Heart left ventricle (tissue), 16 donors: Measurements from ENCODE around the gene SLC10A7. TPM values are rescaled to one million over a fixed set of nuclear protein-coding genes. Genes with fewer than 3 reads are reported as not detected.
A peak's percentile ranks its signal among the peaks of the same experiment; 100 is the strongest.

Experiments
- ATAC-seq, 4 donors: fragments of 200-7000 bp; cut with Tn5 transposase; one replicate each; pipeline ENCODE4 v1.9.1; 2020 to 2022; ENCODE audit warnings: moderate library complexity in 4 of 4, mild to moderate bottlenecking in 3 of 4, moderate number of reproducible peaks in 1 of 4
- DNase-seq, 5 donors: peaks; one replicate each; pipeline ENCODE4 v3.0.0-alpha.2; 2020
- H3K27ac ChIP-seq, 12 donors: fragments of 200-600 bp; sonication (generic) in 4 of 12; one replicate each; pipeline versions ENCODE4 v1.5.0 to v1.8.0; 2016 to 2022; ENCODE audit warnings: mild to moderate bottlenecking in 2 of 12
- H3K27me3 ChIP-seq, 9 donors: fragments of 200-600 bp; sonication (generic) in 2 of 9; one replicate each; pipeline versions ENCODE4 v1.5.1 to v1.8.0; 2016 to 2022; ENCODE audit warnings: mild to moderate bottlenecking in 3 of 9
- H3K36me3 ChIP-seq, 9 donors: fragments of 200-600 bp; sonication (generic) in 2 of 9; one replicate each; pipeline versions ENCODE4 v1.5.0 to v1.8.0; 2018 to 2022; ENCODE audit warnings: mild to moderate bottlenecking in 2 of 9
- H3K4me1 ChIP-seq, 12 donors: fragments of 200-600 bp; sonication (generic) in 4 of 12; one replicate each; pipeline versions ENCODE4 v1.5.0 to v1.8.0; 2016 to 2022; ENCODE audit warnings: mild to moderate bottlenecking in 3 of 12
- H3K4me3 ChIP-seq, 12 donors: fragments of 200-600 bp; sonication (generic) in 4 of 12; one replicate each; pipeline versions ENCODE4 v1.5.0 to v1.8.0; 2017 to 2022; ENCODE audit warnings: mild to moderate bottlenecking in 9 of 12, moderate library complexity in 4 of 12
- H3K9me3 ChIP-seq, 12 donors: fragments of 200-600 bp; sonication (generic) in 4 of 12; one replicate each; pipeline versions ENCODE4 v1.5.0 to v1.8.0; 2016 to 2022; ENCODE audit warnings: mild to moderate bottlenecking in 1 of 12
- POLR2A ChIP-seq, 2 donors: fragments of 450-650 bp; IDR thresholded peaks; one replicate each; pipeline ENCODE4 v1.6.1; 2017; ENCODE audit warnings: antibody characterized with exemption in 2 of 2, mild to moderate bottlenecking in 2 of 2, moderate library complexity in 2 of 2
- WGBS, 4 donors: extraction: QIAGEN DNeasy Blood & Tissue Kit in 2 of 4; methylation state at CpG; one replicate each; pipeline versions ENCODE4 v1.1.5 to v1.1.7; 2013 to 2018; 5-methylcytosine and 5-hydroxymethylcytosine counted together
- intact Hi-C, 10 donors: fragments of 100-400 bp; cut with DNase I; formaldehyde crosslinking; loops; one replicate each; pipeline versions ENCODE4 v1.11.1 to v1.14.2; 2022
- polyA plus RNA-seq, 2 donors: library from polyadenylated mRNA; stranded (reverse); fragments of 200-250 nt; gene quantifications; one replicate each; pipeline ENCODE4 v1.2.3, GENCODE V29; 2013
- total RNA-seq, 9 donors: library from RNA; depleted of rRNA in 2 of 9; stranded (reverse); fragments of >200 nt in 2 of 9; fragmentation: NEBNext Ultra II Directional in 3 of 9; extraction: Animal tissue kit (Norgen Biotek cat#: 25700) in 3 of 9; gene quantifications; one replicate each; pipeline versions ENCODE4 v1.1.0 to v1.2.4, GENCODE V29; 2016 to 2023
- TF ChIP-seq, protein P1 (sequence below), 12 donors: fragments of 200-600 bp; sonication (generic) in 4 of 12; IDR thresholded peaks; one replicate each; pipeline versions ENCODE4 v1.5.0 to v1.8.0; 2018 to 2022; ENCODE audit warnings: antibody characterized with exemption in 12 of 12, mild to moderate bottlenecking in 5 of 12
- donor health status: ischemic (EF 13 %, LVEDD 7.1; RV severe dilation, severe dysfunction).
- donor health status: healthy with polysubstance abuse.
- donor health status: DM: no; HTN: yes; CAD: no.
- donor health status: DM: no; HTN: no; CAD: no.
- donor health status: ischemic (EF 25% LVEDD 6.9; RV normal size, moderate dysfunction).
- donor health status: ischemic (EF 25% LVEDD 5.7; RV mildly dilated, moderate dysfunction).
- donor health status: healthy.
- donor health status: DM: yes; HTN: yes; CAD: no.
- donor health status: ischemic (EF 35%, LVEDD 5.7; RV mildly dilated, moderate dysfunction).
- donor health status: nonischemic (EF 11% LVEDD 7.7; RV severe dilation, severe dysfunction).
- donor health status: DM: yes; HTN: yes; CAD: no.
- donor health status: PGD.
- donor health status: ischemic (EF 29% LVEDD 5.4; RV normal size, mild dysfunction).
- donor health status: nonischemic (EF 23%, LVEDD 6.1; RV moderate dilation, normal function).

The SLC10A7 gene
- total and polyA plus RNA-seq, 11 donors = 1.2 to 8.7 (median 3.1) TPM

DNA sequence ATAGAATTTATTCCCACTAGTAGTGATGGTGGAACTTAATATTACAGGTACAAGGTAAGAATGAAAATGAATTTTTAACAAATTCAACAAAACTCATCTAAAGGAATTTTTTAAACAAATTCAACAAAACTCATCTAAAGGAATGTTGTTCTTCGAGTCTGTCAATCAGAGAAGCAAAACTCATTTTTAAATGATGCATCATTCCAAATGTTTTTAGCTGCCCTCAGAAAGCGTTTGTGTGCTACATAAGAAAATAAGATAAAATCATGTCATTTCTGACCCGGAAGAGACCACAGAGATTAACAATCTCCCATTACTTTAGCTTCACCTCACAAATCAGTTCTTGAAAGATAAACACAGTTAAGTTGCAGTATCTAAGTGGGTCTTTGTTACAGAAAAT lies 178.0 kb downstream of the SLC10A7 start:
- 80 to 89% (median 81%) methylated on average over 3 of the region's 3 CpGs for WGBS, 4 donors

DNA sequence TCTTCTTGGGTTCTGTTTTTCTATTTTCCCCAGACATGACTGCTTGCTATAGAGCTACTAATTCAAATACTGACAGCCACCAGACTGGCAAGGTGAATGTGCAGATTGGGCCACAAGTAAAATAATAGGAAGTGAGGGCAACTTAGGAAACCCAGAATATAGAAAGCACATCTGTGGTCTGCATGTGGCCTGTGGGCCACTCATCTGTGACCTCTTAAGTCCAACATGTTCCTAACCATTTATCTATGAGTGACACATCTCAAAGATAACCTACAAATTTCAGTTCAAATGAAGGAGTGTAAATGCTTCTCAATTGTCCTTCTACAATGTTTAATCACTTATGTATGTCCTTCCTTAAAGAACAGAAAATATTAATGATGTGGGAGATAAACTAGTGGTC lies 178.5 kb downstream of the SLC10A7 start:
- Histone ChIP-seq H3K36me3 (no peaks in the 10 kb centered on the region), H3K27ac (no peak overlapping the region), H3K27me3 (no peaks in the 10 kb centered on the region), H3K4me3 (no peak overlapping the region), H3K9me3 (no peaks in the 10 kb centered on the region), H3K4me1 (no peaks in the 10 kb centered on the region)
- TF ChIP-seq, protein P1, sequence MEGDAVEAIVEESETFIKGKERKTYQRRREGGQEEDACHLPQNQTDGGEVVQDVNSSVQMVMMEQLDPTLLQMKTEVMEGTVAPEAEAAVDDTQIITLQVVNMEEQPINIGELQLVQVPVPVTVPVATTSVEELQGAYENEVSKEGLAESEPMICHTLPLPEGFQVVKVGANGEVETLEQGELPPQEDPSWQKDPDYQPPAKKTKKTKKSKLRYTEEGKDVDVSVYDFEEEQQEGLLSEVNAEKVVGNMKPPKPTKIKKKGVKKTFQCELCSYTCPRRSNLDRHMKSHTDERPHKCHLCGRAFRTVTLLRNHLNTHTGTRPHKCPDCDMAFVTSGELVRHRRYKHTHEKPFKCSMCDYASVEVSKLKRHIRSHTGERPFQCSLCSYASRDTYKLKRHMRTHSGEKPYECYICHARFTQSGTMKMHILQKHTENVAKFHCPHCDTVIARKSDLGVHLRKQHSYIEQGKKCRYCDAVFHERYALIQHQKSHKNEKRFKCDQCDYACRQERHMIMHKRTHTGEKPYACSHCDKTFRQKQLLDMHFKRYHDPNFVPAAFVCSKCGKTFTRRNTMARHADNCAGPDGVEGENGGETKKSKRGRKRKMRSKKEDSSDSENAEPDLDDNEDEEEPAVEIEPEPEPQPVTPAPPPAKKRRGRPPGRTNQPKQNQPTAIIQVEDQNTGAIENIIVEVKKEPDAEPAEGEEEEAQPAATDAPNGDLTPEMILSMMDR (IDR thresholded peaks at IDR 0.05) = no peak
- ATAC-seq (no peak), DNase-seq (no peak)
- intact Hi-C loops = loop anchor here (2.0 to 10.0 kb wide), 13 partner anchors 178 to 762 kb away; partner anchors contain the start of genes POU4F2 (in 2 of the 10) and SLC10A7 (in 2 of the 10)

More for the DNA sequence above, 178.0 kb downstream of the SLC10A7 start:
- Histone ChIP-seq H3K4me3 (no peak overlapping the region), H3K36me3 (no peaks in the 10 kb centered on the region), H3K4me1 (no peaks in the 10 kb centered on the region), H3K27ac (no peak overlapping the region), H3K27me3 (no peaks in the 10 kb centered on the region), H3K9me3 (no peaks in the 10 kb centered on the region)
- TF ChIP-seq POLR2A (IDR thresholded peaks at IDR 0.05) = no peak
- TF ChIP-seq, protein P1 (IDR thresholded peaks at IDR 0.05) = no peak
- intact Hi-C loops = loop anchor here (2.0 to 10.0 kb wide), 13 partner anchors 177 to 761 kb away; partner anchors contain the start of genes POU4F2 (in 2 of the 10) and SLC10A7 (in 2 of the 10)
- DNase-seq (no peak), ATAC-seq (no peak)

DNA sequence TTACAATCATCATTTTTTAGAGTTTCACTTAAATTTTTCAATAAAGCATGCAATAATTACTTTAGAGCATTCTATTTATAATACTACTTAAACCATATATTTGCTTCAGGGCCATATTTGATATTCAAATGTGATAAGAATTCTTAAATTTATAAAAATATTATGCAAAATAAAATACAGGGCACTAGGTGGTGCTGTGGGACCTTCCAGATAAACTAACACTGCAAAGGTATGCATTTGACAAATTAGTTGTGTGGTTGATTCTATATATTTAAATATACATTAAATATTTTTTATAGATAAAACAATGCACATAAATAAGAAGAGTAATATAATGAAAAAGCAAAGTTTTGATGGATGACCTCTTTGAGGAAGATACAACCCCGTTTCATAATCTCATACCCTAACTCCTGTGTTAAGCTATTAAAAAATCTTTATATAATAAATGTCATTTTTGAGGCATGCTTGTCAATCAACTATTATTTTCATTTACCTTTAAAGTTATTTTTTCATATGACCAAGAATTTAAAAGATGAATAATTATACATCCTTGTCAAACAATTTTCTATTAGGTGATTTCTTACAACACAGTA lies 179.0 kb downstream of the SLC10A7 start:
- H3K4me1 ChIP-seq = no peaks in the 10 kb centered on the region
- DNase-seq = no peak
- H3K36me3 ChIP-seq = no peaks in the 10 kb centered on the region
- intact Hi-C loops = loop anchor here (2.0 to 10.0 kb wide), 13 partner anchors 178 to 762 kb away; partner anchors contain the start of genes POU4F2 (in 2 of the 10) and SLC10A7 (in 2 of the 10)
- no peak for ATAC-seq
- WGBS, 4 donors = 89 to 96% (median 94%) methylated on average over 1 of the region's 1 CpG
- H3K27ac ChIP-seq = no peak overlapping the region
- no peak overlapping the region for H3K4me3 ChIP-seq
- H3K9me3 ChIP-seq = no peaks in the 10 kb centered on the region
- H3K27me3 ChIP-seq = no peaks in the 10 kb centered on the region
- TF ChIP-seq, protein P1 (IDR thresholded peaks at IDR 0.05) = peak; percentile 52 to 79 (median 70)
- TF ChIP-seq POLR2A (IDR thresholded peaks at IDR 0.05) = no peak

DNA sequence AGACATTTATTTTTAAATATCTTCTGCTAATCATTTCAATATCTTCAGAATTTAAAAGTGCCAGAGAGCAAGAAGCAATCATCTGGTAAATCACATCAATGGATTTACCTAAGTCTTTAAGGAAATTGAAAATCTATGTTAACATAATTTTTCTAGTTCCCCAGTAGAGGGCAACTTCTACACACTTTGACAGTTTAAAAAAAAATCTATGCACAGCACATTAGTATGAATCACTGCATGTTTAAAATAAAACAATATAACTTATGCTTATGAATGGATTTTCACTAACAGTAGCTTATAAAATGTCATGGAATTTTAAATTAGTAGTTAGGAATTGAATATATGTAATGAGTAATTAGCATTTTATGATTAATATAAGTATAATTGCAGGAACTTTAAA lies 180.9 kb downstream of the SLC10A7 start:
- no peak for ATAC-seq
- no peak for TF ChIP-seq POLR2A (IDR thresholded peaks at IDR 0.05)
- TF ChIP-seq, protein P1 (IDR thresholded peaks at IDR 0.05) = peak in 11 of 12 donors; percentile 15 to 55 (median 40)
- Histone ChIP-seq H3K27me3 (no peaks in the 10 kb centered on the region), H3K36me3 (no peaks in the 10 kb centered on the region), H3K27ac (no peak overlapping the region), H3K9me3 (no peaks in the 10 kb centered on the region), H3K4me3 (no peak overlapping the region), H3K4me1 (peaks cover 0 to 8% (median 0%) of the 10 kb centered on the region in 12 donors)
- intact Hi-C loops = loop anchor here (2.0 to 10.0 kb wide), 13 partner anchors 184 to 764 kb away; partner anchors contain the start of genes POU4F2 (in 2 of the 10) and SLC10A7 (in 1 of the 10)
- no peak for DNase-seq
